WI38 (cell line): ENCODE results near the gene CARD14.
"Not testable (repeated sequence)": the region's sequence is repeated elsewhere in the genome, so short reads cannot be mapped to it uniquely, and the experiment has no call there.

ENCODE experiments used
- H3K4me3 ChIP-seq: 2 replicates; pipeline ENCODE4 v1.5.1; 2011; ENCODE audit warnings: low read depth, mild to moderate bottlenecking, control low read depth, low read length
- CTCF ChIP-seq: IDR thresholded peaks from 2 replicates; pipeline ENCODE4 v1.5.1; 2012; ENCODE audit warnings: low read depth, mild to moderate bottlenecking, control low read depth, low read length

The CARD14 gene

GRCh38 chr17:80195141-80195540, 25.3 kb downstream of the CARD14 start:
- no peak overlapping the region for H3K4me3 ChIP-seq
- no peak for TF ChIP-seq CTCF

DNA sequence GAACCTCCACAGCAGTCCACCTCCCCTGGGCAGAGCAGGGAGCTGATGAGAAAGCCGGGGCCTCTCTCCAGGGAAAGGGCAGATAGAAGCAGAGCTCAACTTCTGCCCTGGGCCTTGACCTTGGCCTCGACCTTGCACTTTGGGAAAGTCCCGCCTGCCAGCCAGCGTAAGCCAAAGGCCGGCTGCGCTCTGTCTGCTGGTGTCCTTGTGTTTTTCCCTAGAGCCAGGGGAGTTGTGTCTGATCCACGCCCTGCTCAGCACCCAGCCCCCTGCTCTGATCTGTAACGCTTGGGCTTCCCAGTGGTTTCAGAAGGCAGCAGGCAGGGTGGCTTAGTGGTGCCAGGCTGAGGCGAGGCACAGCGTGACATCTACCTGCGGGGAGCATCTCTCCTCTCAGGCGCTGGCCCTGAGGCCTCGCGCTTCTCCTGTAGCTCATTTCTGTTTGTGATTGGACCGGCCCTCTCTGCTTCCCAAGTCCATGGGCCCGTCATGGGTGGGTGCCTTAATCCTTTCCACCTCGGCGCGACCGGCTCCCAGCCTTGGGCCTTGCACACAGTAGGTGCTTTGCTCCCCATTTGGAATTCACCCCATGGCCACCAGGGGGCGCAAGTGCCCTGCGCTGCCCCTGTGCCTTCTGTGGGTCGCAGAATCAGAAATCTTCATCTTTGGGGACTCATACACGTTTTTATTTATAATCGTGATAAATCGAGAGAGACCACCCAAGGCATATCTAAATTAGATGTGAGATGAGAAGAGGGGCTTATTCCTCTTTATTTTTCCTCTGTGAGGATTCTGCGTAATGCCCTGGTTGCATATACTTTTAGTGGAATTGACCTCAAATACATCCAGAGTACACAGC, 26.1 kb downstream of the CARD14 start:
- no peak overlapping the region for H3K4me3 ChIP-seq
- peak; percentile 80 for TF ChIP-seq CTCF

DNA sequence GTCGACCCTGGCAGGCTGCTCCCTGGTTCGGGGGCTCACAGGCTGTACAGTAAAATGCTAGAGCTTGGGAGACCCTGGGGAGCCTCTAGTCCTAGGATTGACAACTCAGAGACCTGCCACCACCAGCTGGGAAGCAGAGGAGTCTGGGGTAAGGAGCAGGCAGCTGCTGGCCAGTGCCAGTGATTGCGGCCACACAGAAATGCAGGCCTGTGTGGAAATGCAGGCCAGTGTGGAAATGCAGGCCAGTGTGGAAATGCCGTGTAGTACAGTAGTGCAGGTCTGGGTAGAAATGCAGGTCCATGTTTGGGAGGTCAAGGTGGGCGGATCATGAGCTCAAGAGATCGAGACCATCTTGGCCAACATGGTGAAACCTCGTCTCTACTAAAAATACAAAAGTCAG, 26.8 kb downstream of the CARD14 start:
- TF ChIP-seq CTCF = no peak
- no peak overlapping the region for H3K4me3 ChIP-seq

DNA sequence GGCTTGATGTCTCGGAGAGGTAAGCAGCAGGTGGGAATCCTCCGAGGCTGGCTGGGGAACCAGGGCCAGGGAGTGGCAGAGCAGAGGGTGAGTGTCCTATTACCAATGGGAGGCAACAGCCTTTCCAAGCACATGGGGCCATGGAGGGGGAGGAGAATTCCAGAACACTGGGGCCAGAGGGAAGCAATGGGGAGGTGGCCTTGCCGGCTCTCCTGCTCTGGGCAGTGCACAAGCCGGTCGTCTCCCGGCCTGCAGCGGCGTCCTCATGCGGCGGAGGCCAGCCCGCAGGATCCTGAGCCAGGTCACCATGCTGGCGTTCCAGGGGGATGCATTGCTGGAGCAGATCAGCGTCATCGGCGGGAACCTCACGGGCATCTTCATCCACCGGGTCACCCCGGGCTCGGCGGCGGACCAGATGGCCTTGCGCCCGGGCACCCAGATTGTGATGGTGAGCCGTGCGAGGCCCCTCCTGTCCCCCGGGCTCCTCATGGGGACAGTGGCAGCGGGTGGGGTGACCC, 28.4 kb downstream of the CARD14 start:
- no peak for TF ChIP-seq CTCF
- no peak overlapping the region for H3K4me3 ChIP-seq

- not testable (repeated sequence) for H3K4me3 ChIP-seq
Measured at GRCh38 chr17:80199295-80199694, 29.5 kb downstream of the CARD14 start.

DNA sequence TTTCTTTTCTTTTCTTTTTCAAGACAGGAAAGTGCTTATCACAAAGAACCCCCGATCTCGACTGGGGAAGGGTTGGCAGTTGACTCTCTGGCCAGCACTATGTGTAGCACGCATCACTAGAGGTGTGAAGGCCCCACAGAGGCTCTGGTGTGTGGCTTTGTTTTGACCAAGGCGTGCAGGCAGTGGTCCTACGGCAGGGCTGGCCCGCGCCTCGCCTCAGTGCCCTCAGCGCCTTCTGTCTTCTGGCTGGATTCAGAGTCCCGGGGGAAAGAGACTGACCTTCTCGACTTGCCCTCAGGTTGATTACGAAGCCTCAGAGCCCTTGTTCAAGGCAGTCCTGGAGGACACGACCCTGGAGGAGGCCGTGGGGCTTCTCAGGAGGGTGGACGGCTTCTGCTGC, 31.6 kb downstream of the CARD14 start:
- no peak for TF ChIP-seq CTCF
- no peak overlapping the region for H3K4me3 ChIP-seq

DNA sequence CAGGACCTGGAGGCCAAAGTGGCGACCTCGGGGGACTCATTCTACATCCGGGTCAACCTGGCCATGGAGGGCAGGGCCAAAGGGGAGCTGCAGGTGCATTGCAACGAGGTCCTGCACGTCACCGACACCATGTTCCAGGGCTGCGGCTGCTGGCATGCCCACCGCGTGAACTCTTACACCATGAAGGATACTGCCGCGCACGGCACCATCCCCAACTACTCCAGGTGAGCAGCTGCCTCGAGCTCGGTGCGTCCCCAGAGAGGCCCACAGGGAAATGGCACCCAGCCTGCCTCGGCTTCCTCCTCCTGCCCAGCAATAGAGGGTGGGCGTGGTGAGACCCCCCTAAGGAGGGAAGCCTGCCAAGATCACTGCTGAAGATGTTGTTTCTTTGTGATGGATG, 32.4 kb downstream of the CARD14 start:
- TF ChIP-seq CTCF = no peak
- no peak overlapping the region for H3K4me3 ChIP-seq
